B cell (primary cell): ENCODE measurements around the gene TRIM44. TPM values are rescaled to one million over a fixed set of nuclear protein-coding genes. Genes with fewer than 3 reads are reported as not detected.

Source experiments
- ATAC-seq: fragments of 200-7000 bp; cut with Tn5 transposase; one replicate; pipeline ENCODE4 v1.10.0; 2021; ENCODE audit warnings: low read depth, mild to moderate bottlenecking, moderate number of reproducible peaks, moderate library complexity
- CTCF ChIA-PET: fragments of 350-600 bp; sonication (Branson Sonifier 250); formaldehyde crosslinking; loops from one replicate; lab custom pipeline; 2021; ENCODE audit warnings: antibody characterized with exemption, inconsistent platforms; lab: Charles Lee
- POLR2A ChIA-PET: fragments of 350-600 bp; sonication (Branson Sonifier 250); formaldehyde crosslinking; loops from one replicate; lab custom pipeline; 2021; ENCODE audit warnings: antibody characterized with exemption; lab: Charles Lee
- DNase-seq: peaks from one replicate; pipeline ENCODE4 v3.0.0; 2013
- H2AFZ ChIP-seq: 2 replicates; pipeline ENCODE4 v1.6.1; 2012; ENCODE audit warnings: mild to moderate bottlenecking, low read depth, low read length; ENCODE audit not compliant: insufficient read depth, poor library complexity, severe bottlenecking
- H3K27ac ChIP-seq, 2 donors: 1 replicate in 1 of 2; 2 replicates in 1 of 2; pipeline ENCODE4 v1.5.1; 2012 to 2013; ENCODE audit warnings: low read length in 2 of 2, mild to moderate bottlenecking in 2 of 2, moderate library complexity in 1 of 2
- H3K27me3 ChIP-seq, 4 experiments: fragments of 200-600 bp in 1 of 4; sonication (generic) in 1 of 4; replicated peaks in 1 of 4; 1 replicate in 2 of 4; 2 replicates in 2 of 4; pipeline versions ENCODE4 v1.6.1 to v1.7.0; 2013 to 2016; ENCODE audit warnings: low read length in 3 of 4, mild to moderate bottlenecking in 2 of 4, mixed read lengths in 1 of 4, moderate library complexity in 1 of 4; ENCODE audit not compliant: insufficient read depth in 4 of 4, control insufficient read depth in 3 of 4; ENCODE audit errors: control extremely low read depth in 1 of 4
- H3K36me3 ChIP-seq, 2 experiments: replicated peaks in 1 of 2; 1 replicate in 1 of 2; 2 replicates in 1 of 2; pipeline versions ENCODE4 v1.6.1 to v1.7.1; 2013; ENCODE audit warnings: low read length in 1 of 2; ENCODE audit not compliant: insufficient read depth in 2 of 2, control insufficient read depth in 1 of 2; ENCODE audit errors: control extremely low read depth in 1 of 2, extremely low read depth in 1 of 2
- H3K4me1 ChIP-seq, 2 donors: fragments of 200-600 bp in 1 of 2; sonication (generic) in 1 of 2; 1 replicate in 1 of 2; 2 replicates in 1 of 2; pipeline versions ENCODE4 v1.5.1 to v1.6.1; 2013 to 2017; ENCODE audit warnings: low read length in 2 of 2; ENCODE audit not compliant: control insufficient read depth in 2 of 2, insufficient read depth in 2 of 2
- H3K4me2 ChIP-seq: replicated peaks from 2 replicates; pipeline ENCODE3; 2012; ENCODE audit warnings: mild to moderate bottlenecking, low read depth, low read length; ENCODE audit not compliant: poor library complexity, severe bottlenecking
- H3K4me3 ChIP-seq, 5 experiments: fragments of 200-600 bp in 1 of 5; sonication (generic) in 1 of 5; 1 replicate in 3 of 5; 2 replicates in 2 of 5; pipeline versions ENCODE4 v1.5.1 to v1.7.0; 2011 to 2016; ENCODE audit warnings: low read length in 4 of 5, mild to moderate bottlenecking in 4 of 5, low read depth in 2 of 5, control low read depth in 1 of 5, moderate library complexity in 1 of 5; ENCODE audit not compliant: insufficient read depth in 1 of 5; ENCODE audit errors: control extremely low read depth in 1 of 5, extremely low read depth in 1 of 5
- H3K79me2 ChIP-seq: fragments of 200-600 bp; sonication (generic); one replicate; pipeline ENCODE4 v1.6.0; 2016; ENCODE audit warnings: low read length; ENCODE audit not compliant: control insufficient read depth, insufficient read depth
- H3K9ac ChIP-seq: fragments of 200-600 bp; sonication (generic); 2 replicates; pipeline ENCODE4 v1.6.1; 2017; ENCODE audit warnings: mild to moderate bottlenecking, low read length, moderate library complexity
- H3K9me3 ChIP-seq, 3 donors: one replicate each; pipeline versions ENCODE4 v1.6.1 to v1.7.1; 2013; ENCODE audit warnings: low read length in 2 of 3; ENCODE audit not compliant: control insufficient read depth in 2 of 3, insufficient read depth in 1 of 3; ENCODE audit errors: control extremely low read depth in 1 of 3
- H4K20me1 ChIP-seq: 2 replicates; pipeline ENCODE4 v1.6.0; 2012; ENCODE audit warnings: mild to moderate bottlenecking, low read length; ENCODE audit not compliant: insufficient read depth, control insufficient read depth, poor library complexity, severe bottlenecking
- H3K27ac Mint-ChIP-seq: one replicate; pipeline ENCODE4 v1.8.0; 2021; ENCODE audit warnings: mixed read lengths
- H3K27me3 Mint-ChIP-seq: one replicate; pipeline ENCODE4 v1.8.0; 2021; ENCODE audit warnings: mixed read lengths
- H3K4me1 Mint-ChIP-seq: one replicate; pipeline ENCODE4 v1.8.0; 2021; ENCODE audit warnings: mixed read lengths
- H3K4me3 Mint-ChIP-seq: one replicate; pipeline ENCODE4 v1.8.0; 2021; ENCODE audit warnings: mixed read lengths
- H3K9me3 Mint-ChIP-seq: one replicate; pipeline ENCODE4 v1.8.0; 2022; ENCODE audit warnings: mixed read lengths; ENCODE audit not compliant: insufficient read depth
- CTCF ChIP-seq: fragments of 200-600 bp; IDR thresholded peaks from one replicate; pipeline ENCODE4 v1.8.0; 2022; ENCODE audit warnings: antibody characterized with exemption, mild to moderate bottlenecking
- EZH2 ChIP-seq: IDR thresholded peaks from 2 replicates; pipeline ENCODE4 v1.6.1; 2012; ENCODE audit warnings: borderline replicate concordance, low read depth, mild to moderate bottlenecking, moderate library complexity, low read length; ENCODE audit not compliant: insufficient read depth, poor library complexity, severe bottlenecking
- WGBS: methylation state at CpG from one replicate; pipeline ENCODE4 v1.1.5; 2013; ENCODE audit warnings: missing lambda C conversion rate; ENCODE audit not compliant: insufficient coverage; 5-methylcytosine and 5-hydroxymethylcytosine counted together
- intact Hi-C: fragments of 100-400 bp; cut with micrococcal nuclease; formaldehyde crosslinking; loops from one replicate; pipeline ENCODE4 v1.10.0; 2022
- polyA plus RNA-seq: library from polyadenylated mRNA; depleted of rRNA; stranded (reverse); fragments of >200 nt; gene quantifications from 2 replicates; pipeline ENCODE4 v1.2.3, GENCODE V29; 2012
- total RNA-seq, 2 donors: library from RNA; stranded (reverse); fragments of 120-200 nt in 1 of 2; gene quantifications; 1 replicate in 1 of 2; 2 replicates in 1 of 2; pipeline versions ENCODE4 v1.2.3 to v1.2.4, GENCODE V29; 2013 to 2022

Gene TRIM44
- total and polyA plus RNA-seq, 2 donors (not counting 1 experiment from before 2014, with no cell fraction given), result 39.1 to 71.1 TPM

GRCh38 chr11:35676611-35676965 lies 14.0 kb downstream of the TRIM44 start:
- H3K4me1 Mint-ChIP-seq, result peaks cover 78% of the 10 kb centered on the region

GRCh38 chr11:35677904-35678303 lies 15.3 kb downstream of the TRIM44 start:
- Histone ChIP-seq H3K9ac (no peak overlapping the region), H3K27ac (peak overlapping the region in 1 of 2 donors; percentile 25), H3K27me3 (no peaks in the 10 kb centered on the region), H3K4me2 (no peak overlapping the region), H3K4me3 (no peak overlapping the region), H3K79me2 (peaks cover 81% of the 10 kb centered on the region), H3K36me3 (no peaks in the 10 kb centered on the region), H2AFZ (no peak overlapping the region), H4K20me1 (peaks cover 61% of the 10 kb centered on the region), H3K4me1 (peaks cover 24 to 46% of the 10 kb centered on the region in 2 donors), H3K9me3 (no peaks in the 10 kb centered on the region)
- Mint-ChIP-seq H3K9me3 (no peaks in the 10 kb centered on the region), H3K4me1 (peaks cover 79% of the 10 kb centered on the region), H3K27ac (peak overlapping the region; percentile 4), H3K4me3 (no peak overlapping the region), H3K27me3 (no peaks in the 10 kb centered on the region)
- intact Hi-C loops, result no loop called here
- 87% methylated on average over 1 of the region's 1 CpG for WGBS
- DNase-seq (no peak), ATAC-seq (no peak)
- TF ChIP-seq CTCF, result no peak
- no peak for TF ChIP-seq EZH2
- CTCF ChIA-PET, result no interaction called here
- POLR2A ChIA-PET, result no interaction called here

More at GRCh38 chr11:35676611-35676965, 14.0 kb downstream of the TRIM44 start:
- Histone ChIP-seq H3K27ac (peak overlapping the region in 1 of 2 donors; percentile 3), H3K79me2 (peaks cover 81% of the 10 kb centered on the region), H3K4me2 (no peak overlapping the region), H3K27me3 (no peaks in the 10 kb centered on the region), H3K4me3 (no peak overlapping the region), H3K9ac (no peak overlapping the region), H3K36me3 (no peaks in the 10 kb centered on the region), H4K20me1 (peaks cover 62% of the 10 kb centered on the region), H3K9me3 (no peaks in the 10 kb centered on the region), H3K4me1 (peaks cover 14 to 40% of the 10 kb centered on the region in 2 donors), H2AFZ (no peak overlapping the region)
- no peaks in the 10 kb centered on the region for H3K9me3 Mint-ChIP-seq
- WGBS, result 100% methylated on average over 1 of the region's 1 CpG
- DNase-seq (no peak), ATAC-seq (no peak)
- intact Hi-C loops, result no loop called here
- no peaks in the 10 kb centered on the region for H3K27me3 Mint-ChIP-seq
- ChIA-PET CTCF (no interaction called here), POLR2A (no interaction called here)
- TF ChIP-seq EZH2 (no peak), CTCF (no peak)
- H3K27ac Mint-ChIP-seq, result peak overlapping the region; percentile 12
- no peak overlapping the region for H3K4me3 Mint-ChIP-seq
